Duodenal mucosa (tissue), 2 donors: ENCODE results near the gene PGLYRP3.

Experiments used
- H3K27ac ChIP-seq: one replicate; pipeline ENCODE4 v1.7.0; 2013; ENCODE audit warnings: low read depth, low read length
- H3K27me3 ChIP-seq, 2 donors: one replicate each; pipeline ENCODE4 v1.7.0; 2013; ENCODE audit warnings: low read length in 2 of 2, control low read depth in 1 of 2; ENCODE audit not compliant: insufficient read depth in 2 of 2, control insufficient read depth in 1 of 2
- H3K36me3 ChIP-seq, 2 donors: one replicate each; pipeline ENCODE4 v1.7.0; 2013; ENCODE audit warnings: low read length in 2 of 2, control low read depth in 1 of 2; ENCODE audit not compliant: insufficient read depth in 2 of 2, control insufficient read depth in 1 of 2
- H3K4me1 ChIP-seq, 2 donors: one replicate each; pipeline ENCODE4 v1.7.0; 2013; ENCODE audit warnings: low read length in 2 of 2, control low read depth in 1 of 2; ENCODE audit not compliant: insufficient read depth in 2 of 2, control insufficient read depth in 1 of 2
- H3K4me3 ChIP-seq, 2 donors: one replicate each; pipeline ENCODE4 v1.7.0; 2013; ENCODE audit warnings: low read length in 2 of 2, low read depth in 1 of 2
- H3K9ac ChIP-seq, 2 donors: one replicate each; pipeline ENCODE4 v1.7.0; 2013; ENCODE audit warnings: low read length in 2 of 2, low read depth in 1 of 2
- H3K9me3 ChIP-seq, 2 donors: one replicate each; pipeline ENCODE4 v1.7.0; 2013; ENCODE audit warnings: low read length in 2 of 2, control low read depth in 1 of 2; ENCODE audit not compliant: control insufficient read depth in 1 of 2

Gene PGLYRP3

GRCh38 chr1:153356392-153357075 lies 43.8 kb upstream of the PGLYRP3 start:
- H3K9ac ChIP-seq = no peak overlapping the region
- no peak overlapping the region for H3K4me3 ChIP-seq
- H3K27ac ChIP-seq = no peak overlapping the region
- peaks cover 0 to 10% of the 10 kb centered on the region in 2 donors for H3K4me1 ChIP-seq
- no peaks in the 10 kb centered on the region for H3K9me3 ChIP-seq
- H3K27me3 ChIP-seq = no peaks in the 10 kb centered on the region
- no peaks in the 10 kb centered on the region for H3K36me3 ChIP-seq

- no peak overlapping the region for H3K27ac ChIP-seq
- no peaks in the 10 kb centered on the region for H3K36me3 ChIP-seq
- H3K9ac ChIP-seq = no peak overlapping the region
- no peaks in the 10 kb centered on the region for H3K9me3 ChIP-seq
- no peak overlapping the region for H3K4me3 ChIP-seq
- H3K4me1 ChIP-seq = peaks cover 0 to 9% of the 10 kb centered on the region in 2 donors
- no peaks in the 10 kb centered on the region for H3K27me3 ChIP-seq
Measured at GRCh38 chr1:153355445-153356071, 42.8 kb upstream of the PGLYRP3 start.

GRCh38 chr1:153354515-153355193 lies 41.9 kb upstream of the PGLYRP3 start:
- Histone ChIP-seq H3K4me1 (peaks cover 0 to 7% of the 10 kb centered on the region in 2 donors), H3K27ac (no peak overlapping the region), H3K4me3 (no peak overlapping the region), H3K9me3 (no peaks in the 10 kb centered on the region), H3K9ac (no peak overlapping the region), H3K36me3 (no peaks in the 10 kb centered on the region), H3K27me3 (no peaks in the 10 kb centered on the region)

- Histone ChIP-seq H3K4me3 (no peak overlapping the region), H3K9me3 (no peaks in the 10 kb centered on the region), H3K36me3 (no peaks in the 10 kb centered on the region), H3K9ac (no peak overlapping the region), H3K4me1 (peaks cover 0 to 7% of the 10 kb centered on the region in 2 donors), H3K27me3 (peaks cover 0 to 3% of the 10 kb centered on the region in 2 donors), H3K27ac (no peak overlapping the region)
Measured at GRCh38 chr1:153353226-153353947, 40.6 kb upstream of the PGLYRP3 start.

DNA sequence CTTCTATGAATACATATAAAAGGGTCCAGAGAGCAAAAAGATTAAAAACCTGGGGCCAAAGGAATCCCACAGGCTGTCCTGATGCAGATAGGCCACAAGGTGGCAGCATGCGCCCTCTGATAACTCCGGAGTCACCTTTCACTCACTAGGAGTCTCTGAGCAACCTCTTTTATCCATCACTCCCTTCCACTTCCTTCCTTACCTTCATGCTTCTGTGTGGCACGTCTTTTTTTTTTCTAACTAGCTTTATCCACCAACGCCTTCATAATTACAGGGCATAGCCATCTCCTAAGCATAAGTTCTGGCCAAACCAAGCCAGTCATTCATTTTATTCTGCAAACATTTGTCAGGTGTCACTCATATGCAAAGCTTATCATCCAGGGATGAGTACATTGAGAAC lies 39.8 kb upstream of the PGLYRP3 start:
- Histone ChIP-seq H3K27ac (no peak overlapping the region), H3K27me3 (peaks cover 0 to 3% of the 10 kb centered on the region in 2 donors), H3K4me3 (no peak overlapping the region), H3K4me1 (peaks cover 0 to 2% of the 10 kb centered on the region in 2 donors), H3K9me3 (no peaks in the 10 kb centered on the region), H3K36me3 (no peaks in the 10 kb centered on the region), H3K9ac (no peak overlapping the region)

- Histone ChIP-seq H3K4me1 (peaks cover 2 to 9% of the 10 kb centered on the region in 2 donors), H3K36me3 (no peaks in the 10 kb centered on the region), H3K9ac (no peak overlapping the region), H3K4me3 (no peak overlapping the region), H3K27ac (no peak overlapping the region), H3K9me3 (no peaks in the 10 kb centered on the region), H3K27me3 (peaks cover 0 to 3% of the 10 kb centered on the region in 2 donors)
Measured at GRCh38 chr1:153350321-153350957, 37.7 kb upstream of the PGLYRP3 start.

DNA sequence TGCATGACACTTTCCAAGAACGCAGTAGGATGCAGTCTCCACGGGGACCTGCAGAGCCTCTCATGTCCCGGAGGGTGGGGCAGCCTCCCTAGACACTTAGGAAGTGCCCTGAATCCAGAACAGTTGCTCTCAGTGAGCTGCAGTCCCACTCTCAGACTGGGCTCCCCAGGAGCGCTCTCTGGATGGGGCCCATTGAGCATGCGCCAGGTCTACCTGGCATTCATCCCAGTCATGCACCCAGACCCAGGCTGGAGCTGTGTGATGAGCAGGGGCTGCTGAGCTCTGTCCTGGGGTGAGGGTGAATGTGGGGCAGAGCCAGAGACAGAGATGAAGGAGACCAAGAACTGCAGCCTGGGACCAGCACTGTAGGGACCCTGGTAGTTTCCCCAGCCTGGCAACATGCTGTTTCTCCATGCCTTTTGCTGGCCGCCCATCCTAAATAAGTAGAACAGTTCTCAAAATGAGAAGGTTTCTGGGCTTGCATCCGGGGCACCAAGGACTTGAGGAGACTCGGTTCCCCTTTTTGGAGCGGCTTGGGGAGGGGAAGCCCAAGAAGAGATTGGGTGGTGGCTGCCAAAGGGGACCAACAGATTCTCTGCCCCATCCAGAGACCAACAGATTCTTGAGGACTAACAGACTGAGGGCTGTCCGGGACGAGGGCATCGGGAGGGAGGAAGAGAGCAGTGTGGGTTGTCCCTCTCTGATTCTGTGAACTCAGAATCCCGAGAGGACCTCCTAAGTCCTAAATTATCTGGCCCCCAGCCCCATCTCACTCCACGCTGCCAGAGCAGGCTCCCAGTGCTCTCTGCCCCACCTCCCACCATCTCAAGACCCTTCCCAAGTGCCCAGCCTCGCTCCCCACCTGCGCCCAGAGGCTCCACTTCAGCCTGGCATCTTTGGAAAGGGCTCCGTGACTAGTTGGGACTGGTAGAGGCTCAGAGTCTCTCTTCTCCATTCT lies 36.9 kb upstream of the PGLYRP3 start:
- Histone ChIP-seq H3K27ac (no peak overlapping the region), H3K9me3 (no peaks in the 10 kb centered on the region), H3K4me1 (peaks cover 10 to 14% of the 10 kb centered on the region in 2 donors), H3K27me3 (peaks cover 0 to 3% of the 10 kb centered on the region in 2 donors), H3K4me3 (no peak overlapping the region), H3K36me3 (no peaks in the 10 kb centered on the region), H3K9ac (no peak overlapping the region)

GRCh38 chr1:153348511-153349362 lies 36.0 kb upstream of the PGLYRP3 start, which contains the start of gene PGLYRP4:
TSS of gene PGLYRP4 (minus strand) at chr1:153348841. CDS start at chr1:153347932, 909 bp downstream.
- Histone ChIP-seq H3K9ac (no peak within 1 kb of the TSS), H3K36me3 (no peaks in the 10 kb centered on the region), H3K27ac (no peak within 1 kb of the TSS), H3K9me3 (no peaks in the 10 kb centered on the region), H3K27me3 (peaks cover 0 to 6% of the 10 kb centered on the region in 2 donors), H3K4me3 (no peak within 1 kb of the TSS), H3K4me1 (peaks cover 15 to 20% of the 10 kb centered on the region in 2 donors)
